Stomach (tissue), 9 donors: ENCODE results near the gene ZNF335. TPM values are rescaled to one million over a fixed set of nuclear protein-coding genes. Genes with fewer than 3 reads are reported as not detected.

ENCODE experiments used
- DNase-seq, 2 donors: peaks; one replicate each; pipeline versions ENCODE4 v3.0.0 to v3.0.0-alpha.2; 2013 to 2019
- H3K27ac ChIP-seq, 5 donors: fragments of 200-600 bp in 4 of 5; sonication (generic) in 4 of 5; one replicate each; pipeline ENCODE4 v1.5.1; 2013 to 2019; ENCODE audit warnings: mild to moderate bottlenecking in 1 of 5, moderate library complexity in 1 of 5
- H3K27me3 ChIP-seq, 3 donors: fragments of 200-600 bp; sonication (generic); one replicate each; pipeline ENCODE4 v1.5.1; 2017 to 2019; ENCODE audit warnings: mixed run types in 1 of 3
- H3K36me3 ChIP-seq, 4 donors: fragments of 200-600 bp; sonication (generic); 1 replicate in 3 of 4; 2 replicates in 1 of 4; pipeline ENCODE4 v1.5.1; 2016 to 2019
- H3K4me1 ChIP-seq, 4 donors: fragments of 200-600 bp; sonication (generic); one replicate each; pipeline ENCODE4 v1.5.1; 2016 to 2019
- H3K4me3 ChIP-seq, 4 donors: fragments of 200-600 bp; sonication (generic) in 3 of 4; one replicate each; pipeline ENCODE4 v1.5.1; 2016 to 2019; ENCODE audit warnings: mild to moderate bottlenecking in 1 of 4
- H3K9me3 ChIP-seq, 4 donors: fragments of 200-600 bp; sonication (generic); one replicate each; pipeline ENCODE4 v1.5.1; 2016 to 2019
- EP300 ChIP-seq: sonication (generic); formaldehyde crosslinking; IDR thresholded peaks from one replicate; pipeline ENCODE4 v1.6.1; 2017; ENCODE audit warnings: antibody characterized with exemption
- POLR2A ChIP-seq, 4 donors: fragments of 450-650 bp; IDR thresholded peaks; one replicate each; pipeline ENCODE4 v1.6.1; 2016; ENCODE audit warnings: antibody characterized with exemption in 4 of 4, control low read depth in 2 of 4, mild to moderate bottlenecking in 1 of 4, moderate library complexity in 1 of 4
- POLR2AphosphoS5 ChIP-seq, 3 donors: sonication (generic); formaldehyde crosslinking; IDR thresholded peaks; one replicate each; pipeline ENCODE4 v1.6.1; 2016; ENCODE audit warnings: antibody characterized with exemption in 3 of 3
- WGBS, 5 donors: extraction: QIAGEN DNeasy Blood & Tissue Kit in 3 of 5; methylation state at CpG; one replicate each; pipeline versions ENCODE4 v1.1.5 to v1.1.7; 2013 to 2018; 5-methylcytosine and 5-hydroxymethylcytosine counted together
- intact Hi-C: fragments of 100-400 bp; cut with DNase I; formaldehyde crosslinking; loops from one replicate; pipeline ENCODE4 v1.15.1; 2023; ENCODE audit warnings: low total_unique reads
- polyA plus RNA-seq, 3 donors: library from polyadenylated mRNA; stranded (reverse); fragments of 200-250 nt; gene quantifications; one replicate each; pipeline ENCODE4 v1.2.3, GENCODE V29; 2013
- total RNA-seq, 5 donors: library from RNA; depleted of rRNA; stranded (reverse); fragments of >200 nt; gene quantifications; one replicate each; pipeline versions ENCODE4 v1.1.0 to v1.2.3, GENCODE V29; 2014 to 2016
- TF ChIP-seq, protein P1 (sequence below), 7 experiments: fragments of 450-650 bp in 4 of 7; fragments of 200-600 bp in 3 of 7; sonication (generic) in 3 of 7; IDR thresholded peaks; one replicate each; pipeline ENCODE4 v1.5.1; 2016 to 2019; ENCODE audit warnings: antibody characterized with exemption in 7 of 7, control low read depth in 2 of 7, mild to moderate bottlenecking in 1 of 7
- donor health status: healthy with polysubstance abuse.
- donor health status: Bipolar disorder and iron deficiency.
- donor health status: healthy.

Gene ZNF335
- total and polyA plus RNA-seq, 8 donors = 7.2 to 72.3 (median 18.0) TPM

DNA sequence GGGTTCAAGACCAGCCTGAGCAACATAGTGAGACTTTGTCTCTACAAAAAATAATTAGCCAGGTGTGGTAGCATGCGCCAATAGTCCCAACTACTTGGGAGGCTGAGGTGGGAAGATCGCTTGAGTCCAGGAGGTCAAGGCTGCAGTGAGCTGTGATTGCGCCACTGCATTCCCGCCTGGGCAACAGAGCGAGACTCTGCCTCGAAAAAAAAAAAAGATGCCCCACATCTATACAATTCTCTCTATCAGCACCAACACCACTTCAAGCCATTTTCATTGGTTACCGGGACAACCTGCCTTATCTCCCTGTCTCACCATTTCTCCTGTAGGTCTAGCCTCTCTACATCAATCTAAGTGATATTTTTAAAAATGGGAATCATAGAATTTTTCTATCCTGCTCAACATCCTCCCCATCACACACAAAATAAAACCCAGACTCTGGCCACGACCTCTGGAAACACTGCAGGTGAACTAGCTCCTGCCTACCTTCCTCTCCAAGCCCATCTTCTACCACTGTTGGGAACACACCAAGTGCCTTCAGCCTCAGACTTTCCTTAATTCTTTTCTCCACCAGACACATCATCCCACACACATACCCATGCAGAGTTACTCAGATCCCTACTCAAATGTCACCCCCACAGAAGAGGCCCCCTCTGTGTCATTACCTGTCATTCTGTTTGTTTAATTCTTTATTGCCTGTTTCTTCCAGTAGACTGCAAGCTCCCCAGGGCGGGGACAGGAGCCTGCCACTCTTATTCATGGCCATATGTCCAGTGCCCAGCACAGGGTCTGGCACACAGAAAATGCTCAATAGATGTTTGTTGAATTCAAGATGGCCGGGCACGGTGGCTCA is 50.4 kb downstream of the ZNF335 start:
- 78 to 88% (median 87%) methylated on average over 11 of the region's 11 CpGs for WGBS, 5 donors
- no peak overlapping the region for H3K4me3 ChIP-seq
- TF ChIP-seq, protein P1, sequence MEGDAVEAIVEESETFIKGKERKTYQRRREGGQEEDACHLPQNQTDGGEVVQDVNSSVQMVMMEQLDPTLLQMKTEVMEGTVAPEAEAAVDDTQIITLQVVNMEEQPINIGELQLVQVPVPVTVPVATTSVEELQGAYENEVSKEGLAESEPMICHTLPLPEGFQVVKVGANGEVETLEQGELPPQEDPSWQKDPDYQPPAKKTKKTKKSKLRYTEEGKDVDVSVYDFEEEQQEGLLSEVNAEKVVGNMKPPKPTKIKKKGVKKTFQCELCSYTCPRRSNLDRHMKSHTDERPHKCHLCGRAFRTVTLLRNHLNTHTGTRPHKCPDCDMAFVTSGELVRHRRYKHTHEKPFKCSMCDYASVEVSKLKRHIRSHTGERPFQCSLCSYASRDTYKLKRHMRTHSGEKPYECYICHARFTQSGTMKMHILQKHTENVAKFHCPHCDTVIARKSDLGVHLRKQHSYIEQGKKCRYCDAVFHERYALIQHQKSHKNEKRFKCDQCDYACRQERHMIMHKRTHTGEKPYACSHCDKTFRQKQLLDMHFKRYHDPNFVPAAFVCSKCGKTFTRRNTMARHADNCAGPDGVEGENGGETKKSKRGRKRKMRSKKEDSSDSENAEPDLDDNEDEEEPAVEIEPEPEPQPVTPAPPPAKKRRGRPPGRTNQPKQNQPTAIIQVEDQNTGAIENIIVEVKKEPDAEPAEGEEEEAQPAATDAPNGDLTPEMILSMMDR (IDR thresholded peaks at IDR 0.05) = no peak
- TF ChIP-seq POLR2AphosphoS5 (IDR thresholded peaks at IDR 0.05) (no peak), EP300 (no peak), POLR2A (IDR thresholded peaks at IDR 0.05) (no peak)
- peak overlapping the region in 1 of 5 donors; percentile 83 for H3K27ac ChIP-seq
- DNase-seq = no peak
- no peaks in the 10 kb centered on the region for H3K27me3 ChIP-seq
- H3K36me3 ChIP-seq = no peaks in the 10 kb centered on the region
- H3K4me1 ChIP-seq = peaks cover 28 to 65% (median 53%) of the 10 kb centered on the region in 4 donors
- no peaks in the 10 kb centered on the region for H3K9me3 ChIP-seq
- intact Hi-C loops = no loop called here

DNA sequence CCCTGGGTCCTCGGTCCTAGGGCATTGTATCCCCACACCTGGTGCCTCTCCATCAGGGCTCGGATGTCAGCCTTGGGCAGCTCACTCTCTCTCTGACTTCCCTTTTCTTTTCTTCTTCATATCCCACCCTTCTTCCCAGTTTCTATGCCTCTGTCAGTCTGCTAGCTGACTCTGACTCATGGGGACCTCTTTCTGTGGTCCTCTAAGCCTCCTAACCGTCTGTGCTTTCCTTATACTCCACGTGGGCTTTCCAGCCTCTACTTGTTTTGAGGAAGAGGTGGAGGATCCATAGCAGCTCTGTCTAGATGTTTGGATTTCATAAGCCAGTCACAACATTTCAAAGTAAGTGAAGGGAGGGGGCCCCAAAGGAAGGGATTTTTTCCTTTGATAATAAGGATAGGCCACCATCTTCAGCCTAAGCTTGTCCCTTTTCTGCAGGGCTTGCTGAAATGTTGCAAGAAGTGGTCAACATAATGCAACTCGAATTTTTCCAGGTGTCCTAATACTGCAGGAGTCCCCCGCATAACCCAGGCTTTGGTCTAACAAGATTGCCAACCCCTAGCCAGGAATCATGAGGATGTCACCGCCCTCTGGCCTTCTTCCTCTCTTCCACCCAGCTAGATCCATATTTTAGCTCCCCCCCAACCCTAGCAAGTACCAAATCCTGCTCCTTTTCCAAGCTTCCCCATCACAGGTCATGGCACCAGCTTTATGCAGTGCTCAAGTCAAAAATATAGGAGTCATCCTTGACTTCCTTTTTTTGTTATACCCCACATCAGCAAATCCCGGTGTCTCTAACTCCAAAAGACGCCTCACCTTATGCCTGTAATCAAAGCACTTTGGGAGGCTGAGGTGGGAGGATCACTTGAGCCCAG is 51.3 kb downstream of the ZNF335 start:
- Histone ChIP-seq H3K36me3 (no peaks in the 10 kb centered on the region), H3K4me3 (no peak overlapping the region), H3K4me1 (peaks cover 28 to 65% (median 53%) of the 10 kb centered on the region in 4 donors), H3K9me3 (no peaks in the 10 kb centered on the region), H3K27me3 (no peaks in the 10 kb centered on the region), H3K27ac (peak overlapping the region; percentile 48 to 83 (median 52))
- no peak for DNase-seq
- intact Hi-C loops = no loop called here
- 65 to 76% (median 73%) methylated on average over 9 of the region's 9 CpGs for WGBS, 5 donors
- TF ChIP-seq EP300 = no peak
- TF ChIP-seq POLR2AphosphoS5 (IDR thresholded peaks at IDR 0.05) = no peak

DNA sequence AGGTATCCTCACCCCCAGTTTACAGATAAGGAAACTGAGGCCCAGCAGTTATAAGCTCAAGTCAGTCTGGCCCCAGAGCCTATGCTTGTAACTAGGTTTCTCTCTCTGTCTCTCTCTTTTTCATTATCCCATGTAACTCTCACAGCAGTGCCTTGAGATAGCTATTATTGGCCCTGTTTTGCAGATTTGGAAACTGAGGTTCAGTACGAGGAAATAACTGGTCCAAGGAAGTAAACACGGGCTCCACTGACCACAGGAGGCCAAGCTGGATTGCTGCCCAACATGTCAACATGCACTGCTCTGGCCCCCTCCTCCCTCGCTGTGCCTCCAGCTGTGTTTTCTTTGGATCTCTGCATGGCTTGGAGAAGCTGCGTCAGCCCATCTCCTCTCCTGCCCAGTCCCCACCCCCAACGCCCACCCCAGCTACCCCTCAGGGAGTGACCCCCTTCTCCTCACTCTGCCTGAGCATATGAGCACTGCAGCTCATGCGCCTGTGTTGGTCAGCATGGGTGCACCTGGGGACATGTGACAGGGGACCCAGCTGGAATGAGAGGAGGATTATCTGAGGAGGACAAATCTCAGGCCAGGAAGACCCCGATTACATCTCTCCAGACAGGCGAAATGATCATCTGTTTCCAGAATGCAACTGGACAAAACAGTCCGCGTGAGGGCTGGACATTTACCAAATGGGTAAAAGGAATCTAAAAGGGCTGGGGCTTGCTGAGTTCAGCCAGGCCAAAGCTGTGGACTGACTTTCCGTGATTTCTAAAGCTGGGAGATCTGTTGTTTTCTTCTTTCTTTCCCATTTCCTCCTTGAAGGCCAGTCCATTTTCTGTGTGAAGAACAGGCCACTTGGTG is 52.2 kb downstream of the ZNF335 start:
- H3K4me1 ChIP-seq = peaks cover 28 to 64% (median 49%) of the 10 kb centered on the region in 4 donors
- 19 to 39% (median 20%) methylated on average over 10 to 11 of the region's 11 CpGs for WGBS, 5 donors
- intact Hi-C loops = no loop called here

More for the DNA sequence above, 52.2 kb downstream of the ZNF335 start:
- Histone ChIP-seq H3K9me3 (no peaks in the 10 kb centered on the region), H3K4me3 (no peak overlapping the region), H3K27me3 (no peaks in the 10 kb centered on the region), H3K36me3 (no peaks in the 10 kb centered on the region), H3K27ac (peak overlapping the region; percentile 48 to 83 (median 52))
- TF ChIP-seq, protein P1 (IDR thresholded peaks at IDR 0.05) = no peak
- TF ChIP-seq POLR2A (IDR thresholded peaks at IDR 0.05) (no peak), POLR2AphosphoS5 (IDR thresholded peaks at IDR 0.05) (peak in 1 of 3 donors; percentile 46)
- peak; percentile 85 to 88 for DNase-seq
